DMS114 treated with DMSO at 0.1 percent for 48 hours (cell line): ENCODE data around the gene SLC4A11.

Experiments
- DNase-seq: peaks from one replicate; lab custom pipeline; 2025; ENCODE audit not compliant: unreplicated experiment; lab: John Stamatoyannopoulos, UW

SLC4A11 gene

DNA sequence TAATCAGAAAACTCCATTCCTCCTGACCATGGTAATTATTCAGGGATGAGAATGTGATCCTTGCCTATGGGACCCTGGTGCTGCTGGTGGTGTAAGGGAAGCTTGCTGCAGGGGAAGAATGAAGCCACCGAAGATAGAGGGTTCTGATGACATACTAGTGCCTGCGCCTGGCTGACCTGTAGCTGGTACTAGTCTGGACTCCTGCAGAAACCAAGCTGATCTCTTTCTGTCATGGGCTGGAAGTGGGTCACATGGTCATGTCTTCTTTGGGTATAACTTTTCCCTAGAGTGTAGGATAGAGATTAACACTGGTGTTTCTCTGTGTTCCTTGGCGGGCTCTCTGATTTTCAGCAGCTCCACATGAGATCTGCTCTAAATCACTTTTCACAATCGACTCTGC, 8.6 kb upstream of the SLC4A11 start:
- no peak for DNase-seq

DNA sequence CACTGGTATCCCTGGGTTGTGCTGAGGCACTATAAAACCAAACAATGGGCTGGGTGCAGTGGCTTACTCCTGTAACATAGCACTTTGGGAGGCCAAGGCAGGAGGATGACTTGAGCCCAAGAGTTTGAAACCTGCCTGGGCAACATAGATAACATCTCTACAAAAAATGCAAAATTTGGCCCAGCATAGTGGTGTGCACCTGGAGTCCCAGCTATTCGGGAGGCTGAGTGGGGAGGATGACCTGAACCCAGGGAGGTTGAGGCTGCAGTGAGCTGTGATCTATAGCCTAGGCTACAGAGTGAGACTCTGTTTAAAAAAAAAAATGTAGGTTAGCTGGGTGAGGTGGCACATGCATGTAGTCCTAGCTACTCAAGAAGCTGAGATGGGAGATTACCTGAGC, 7.7 kb upstream of the SLC4A11 start:
- no peak for DNase-seq

DNA sequence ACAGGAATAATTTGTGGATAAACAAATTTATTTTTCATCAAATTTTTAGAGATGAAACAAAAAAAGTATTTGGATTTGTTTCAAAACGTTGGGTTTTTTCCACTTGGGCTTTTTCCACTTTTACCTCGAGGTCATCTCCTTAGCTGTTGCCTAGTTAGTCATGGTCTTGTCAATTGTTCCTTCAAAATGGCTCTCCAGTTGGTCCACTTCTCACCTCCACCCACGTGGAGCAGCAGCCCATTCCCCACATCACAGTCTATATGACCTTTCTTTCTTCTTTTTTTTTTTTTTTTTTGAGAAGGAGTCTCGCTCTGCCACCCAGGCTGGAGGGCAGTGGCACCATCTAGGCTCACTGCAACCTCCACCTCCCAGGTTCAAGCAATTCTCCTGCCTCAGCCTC, 6.7 kb upstream of the SLC4A11 start:
- DNase-seq, result no peak

DNA sequence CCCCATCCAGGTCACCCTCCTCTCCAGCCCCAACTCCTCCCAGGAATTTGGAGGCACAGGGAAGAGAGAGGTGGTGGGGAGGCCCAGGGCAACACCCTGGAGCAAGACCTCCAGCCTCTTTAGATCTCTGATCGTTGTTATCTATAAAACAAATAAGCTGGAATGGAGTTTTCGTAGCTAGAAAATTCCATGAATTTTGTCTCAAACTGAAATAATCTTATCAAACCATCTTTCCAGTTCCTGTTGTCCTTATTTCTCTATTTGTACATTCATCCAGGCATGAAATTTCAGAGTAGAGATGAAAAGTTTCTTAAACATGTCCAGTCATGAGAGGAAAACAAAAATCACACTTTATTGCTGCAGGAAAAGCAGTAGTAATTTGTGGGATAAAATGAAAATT, 6.2 kb upstream of the SLC4A11 start:
- no peak for DNase-seq

- no peak for DNase-seq
These were observed 5.6 kb upstream of the SLC4A11 start for GRCh38 chr20:3244613-3245012.

GRCh38 chr20:3243718-3244358, 4.8 kb upstream of the SLC4A11 start:
- no peak for DNase-seq

- DNase-seq, result no peak
These were observed 3.2 kb upstream of the SLC4A11 start for GRCh38 chr20:3242172-3242692.

GRCh38 chr20:3240776-3241363, 1.9 kb upstream of the SLC4A11 start:
- no peak for DNase-seq

DNA sequence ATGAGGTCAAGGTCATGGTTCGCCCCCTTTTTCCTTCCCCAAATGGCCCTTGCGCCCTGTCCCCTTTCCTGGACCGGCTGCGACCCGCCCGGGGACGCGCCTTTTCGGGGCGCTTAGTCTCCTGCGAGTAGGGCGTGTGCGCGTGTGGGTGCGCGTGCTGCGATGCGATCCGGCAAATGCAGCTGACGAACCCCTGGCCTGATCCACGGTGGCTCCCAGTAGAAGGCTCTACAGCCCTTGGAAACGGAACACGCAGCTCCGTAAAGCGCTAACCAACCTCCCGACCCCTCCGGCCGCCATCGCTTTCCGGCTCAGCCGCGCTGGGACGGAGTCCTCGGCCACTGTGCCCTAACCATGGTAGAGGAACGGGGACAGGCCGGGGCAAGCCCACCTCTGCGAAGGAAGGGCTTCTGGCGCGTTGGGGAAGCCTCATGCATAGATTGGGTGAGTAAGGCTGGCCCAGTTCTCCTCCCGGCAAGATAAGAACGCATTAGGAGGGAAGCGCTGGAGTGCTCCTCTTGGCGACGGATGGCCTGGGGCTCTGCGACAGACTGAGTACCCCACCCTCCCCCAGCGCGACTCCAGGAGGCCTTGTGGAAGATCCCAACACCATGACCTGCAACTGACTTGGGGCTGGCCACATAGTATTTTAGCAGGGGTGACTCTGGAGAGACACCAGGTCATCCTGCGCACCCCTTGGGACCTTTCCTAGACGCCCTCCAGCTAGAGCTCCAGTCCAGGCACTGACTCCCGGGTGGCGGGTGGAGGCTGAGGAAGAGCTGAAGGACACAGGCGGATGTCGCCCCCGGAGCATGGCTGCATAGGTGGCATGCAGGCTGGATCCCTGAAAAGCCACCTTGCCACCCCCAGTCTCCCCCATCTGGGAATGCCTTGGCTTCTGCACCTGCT, 1.1 kb upstream of the SLC4A11 start:
- no peak for DNase-seq

DNA sequence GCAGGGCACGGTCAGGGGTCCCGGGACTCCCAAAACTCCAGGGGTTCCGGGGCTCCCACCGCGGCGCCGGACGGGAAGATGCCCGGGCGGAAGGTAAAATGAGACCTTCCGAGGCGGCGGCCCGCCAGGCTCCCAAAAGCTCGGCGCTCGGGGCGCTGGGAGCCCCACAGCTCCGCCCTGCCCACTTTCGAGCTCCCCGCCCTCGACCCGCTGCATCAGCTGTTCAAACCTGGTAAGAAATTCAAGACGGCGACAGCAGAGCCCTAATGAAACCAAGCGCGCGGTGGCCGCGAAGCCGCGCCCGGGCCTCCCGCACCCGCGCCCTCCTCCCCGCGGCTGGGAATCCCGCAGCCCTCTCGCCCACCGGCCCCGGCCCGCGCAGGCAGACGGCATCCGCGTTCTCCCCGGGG, 369 bp downstream of the SLC4A11 start:
- DNase-seq, result no peak

GRCh38 chr20:3237958-3238615, 903 bp downstream of the SLC4A11 start:
- no peak for DNase-seq

- no peak for DNase-seq
These were observed 1.7 kb downstream of the SLC4A11 start for GRCh38 chr20:3237011-3237957.

- no peak for DNase-seq
These were observed 3.2 kb downstream of the SLC4A11 start for GRCh38 chr20:3235666-3236324.

DNA sequence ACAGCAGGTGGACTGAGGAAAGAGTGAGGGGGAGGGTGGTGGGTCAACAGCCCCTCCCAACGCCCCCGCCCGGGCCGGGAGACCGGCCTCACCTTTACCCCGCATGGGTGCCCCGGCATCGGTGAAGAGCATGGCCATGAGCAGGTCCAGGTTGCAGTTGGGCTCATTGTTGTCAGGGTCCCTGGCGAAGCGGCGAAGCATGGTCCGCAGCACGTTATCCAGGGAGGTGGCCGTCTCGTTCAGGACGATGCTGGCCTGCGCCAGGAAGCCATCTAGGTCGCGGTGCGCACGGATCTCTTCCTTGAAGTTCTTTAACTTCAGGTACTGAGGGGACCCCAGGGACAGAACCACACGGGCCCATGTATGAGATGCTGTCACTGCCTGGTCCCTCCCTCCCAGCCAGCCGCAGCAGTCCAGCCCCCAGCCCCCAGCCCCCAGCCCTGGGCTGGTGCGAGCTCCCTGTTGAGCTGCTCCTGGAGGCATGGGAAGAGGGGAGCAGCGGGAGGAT, 4.9 kb downstream of the SLC4A11 start:
- no peak for DNase-seq

GRCh38 chr20:3233131-3233990, 5.6 kb downstream of the SLC4A11 start:
- no peak for DNase-seq

DNA sequence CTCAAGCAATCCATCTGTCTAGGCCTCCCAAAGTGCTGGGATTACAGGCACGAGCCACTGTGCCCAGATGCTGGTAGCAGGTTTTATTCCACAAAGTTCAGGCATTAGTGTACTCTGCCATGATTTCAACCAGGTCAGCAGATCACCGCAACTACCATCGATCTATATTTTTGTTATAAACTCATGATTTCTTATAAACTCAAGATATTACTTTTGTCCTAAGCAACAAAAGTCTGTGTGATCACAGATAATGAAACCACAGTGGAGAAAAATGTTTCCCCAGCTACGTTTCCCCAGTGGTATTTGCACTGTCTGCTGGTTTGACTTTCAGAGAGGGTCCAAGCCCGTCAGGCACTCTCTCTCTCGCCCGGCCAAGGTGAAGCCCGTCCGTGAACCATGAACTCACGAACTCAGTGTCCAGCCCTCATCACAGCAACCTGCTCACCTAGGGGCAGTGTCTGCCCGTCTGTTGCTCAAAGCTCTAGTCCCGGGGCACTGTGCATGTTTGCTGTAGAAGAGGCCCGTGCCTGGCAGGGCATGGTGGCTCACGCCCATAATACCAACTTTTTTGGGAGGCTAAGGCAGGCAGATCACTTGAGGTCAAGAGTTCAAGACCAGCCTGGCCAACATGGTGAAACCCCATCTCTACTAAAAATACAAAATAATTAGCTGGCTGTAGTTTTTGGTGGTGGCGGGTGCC, 7.0 kb downstream of the SLC4A11 start:
- no peak for DNase-seq

- no peak for DNase-seq
These were observed 7.9 kb downstream of the SLC4A11 start for GRCh38 chr20:3231116-3231515.

GRCh38 chr20:3229798-3230197, 9.2 kb downstream of the SLC4A11 start:
- no peak for DNase-seq
